ENCODE results near the gene BFAR. TPM values are rescaled to one million over a fixed set of nuclear protein-coding genes. Genes with fewer than 3 reads are reported as not detected.

BFAR gene
- total and polyA plus RNA-seq, 9 of the 15 experiments (the other 6 are each of a cell fraction or from before 2014, with no cell fraction given), result 45.0 to 82.6 (median 60.4) TPM

GRCh38 chr16:14629919-14630619 is 2.7 kb upstream of the BFAR start, which contains the start of gene PARN (continued):
- TF ChIP-seq RERE (CRISPR knock-in tag; IDR thresholded peaks at IDR 0.05; ENCODE audit: borderline replicate concordance) (no peak), YBX1 (IDR thresholded peaks at IDR 0.05) (no peak), ZNF23 (CRISPR knock-in tag; IDR thresholded peaks at IDR 0.05) (no peak), TFE3 (CRISPR knock-in tag; IDR thresholded peaks at IDR 0.05) (no peak)

Measured in K562 (cell line).